Fibroblast of skin of left biceps (primary cell): ENCODE data around the gene YDJC.
"Not testable (repeated sequence)": the region's sequence is repeated elsewhere in the genome, so short reads cannot be mapped to it uniquely, and the experiment has no call there.

Experiments
- DNase-seq, 2 experiments: peaks; one replicate each; pipeline ENCODE4 v3.0.0-alpha.2; 2013; ENCODE audit warnings: low read depth in 2 of 2

Gene YDJC

GRCh38 chr22:21632237-21632895, 2.5 kb upstream of the YDJC start, which contains the start of gene CCDC116:
TSS of gene CCDC116 (plus strand) at chr22:21632760. CDS start at chr22:21633182, 422 bp downstream.
- DNase-seq, result no peak

- no peak for DNase-seq
Measured at GRCh38 chr22:21631025-21631424, 1.2 kb upstream of the YDJC start.

- no peak for DNase-seq
Measured at GRCh38 chr22:21628386-21629254, 1.2 kb downstream of the YDJC start.

GRCh38 chr22:21626735-21627469, 2.9 kb downstream of the YDJC start:
- no peak for DNase-seq

- no peak for DNase-seq
Measured at GRCh38 chr22:21626073-21626734, 3.6 kb downstream of the YDJC start.

- DNase-seq, result no peak
Measured at GRCh38 chr22:21624880-21625791, 4.7 kb downstream of the YDJC start.

- DNase-seq, result no peak
Measured at GRCh38 chr22:21624120-21624879, 5.5 kb downstream of the YDJC start.

- no peak for DNase-seq
Measured at GRCh38 chr22:21623648-21623970, 6.2 kb downstream of the YDJC start.

GRCh38 chr22:21622919-21623647, 6.7 kb downstream of the YDJC start:
- no peak for DNase-seq

GRCh38 chr22:21622011-21622918, 7.6 kb downstream of the YDJC start:
- DNase-seq, result no peak

GRCh38 chr22:21621025-21621424, 8.8 kb downstream of the YDJC start:
- DNase-seq, result no peak

GRCh38 chr22:21617337-21617736, 12.5 kb downstream of the YDJC start:
- not testable (repeated sequence) for DNase-seq

- no peak for DNase-seq
Measured at GRCh38 chr22:21615731-21616130, 14.1 kb downstream of the YDJC start.

- no peak for DNase-seq
Measured at GRCh38 chr22:21613553-21614233, 16.1 kb downstream of the YDJC start.

GRCh38 chr22:21612858-21613257, 17.0 kb downstream of the YDJC start:
- DNase-seq, result no peak

- DNase-seq, result no peak
Measured at GRCh38 chr22:21611210-21611977, 18.4 kb downstream of the YDJC start.

GRCh38 chr22:21609556-21610157, 20.2 kb downstream of the YDJC start:
- DNase-seq, result not testable (repeated sequence)
